Liver (tissue), 3 donors: ENCODE results near the gene C4orf33.

Experiments
- TAF1 ChIP-seq: conservative IDR thresholded peaks from 2 replicates; pipeline ENCODE4 v1.6.1; 2016; ENCODE audit warnings: antibody characterized with exemption, mild to moderate bottlenecking
- TF ChIP-seq, protein P1 (sequence below): fragments of 150-350 bp; IDR thresholded peaks from 2 replicates; pipeline ENCODE4 v1.5.1; 2017; ENCODE audit warnings: improper control_type of control experiment, low read depth, low read length; ENCODE audit not compliant: missing input control
- TF ChIP-seq, protein P2 (sequence below): IDR thresholded peaks from 2 replicates; pipeline ENCODE4 v1.6.1; 2016; ENCODE audit warnings: antibody characterized with exemption
- donor health status: healthy.
- donor health status: healthy.

DNA sequence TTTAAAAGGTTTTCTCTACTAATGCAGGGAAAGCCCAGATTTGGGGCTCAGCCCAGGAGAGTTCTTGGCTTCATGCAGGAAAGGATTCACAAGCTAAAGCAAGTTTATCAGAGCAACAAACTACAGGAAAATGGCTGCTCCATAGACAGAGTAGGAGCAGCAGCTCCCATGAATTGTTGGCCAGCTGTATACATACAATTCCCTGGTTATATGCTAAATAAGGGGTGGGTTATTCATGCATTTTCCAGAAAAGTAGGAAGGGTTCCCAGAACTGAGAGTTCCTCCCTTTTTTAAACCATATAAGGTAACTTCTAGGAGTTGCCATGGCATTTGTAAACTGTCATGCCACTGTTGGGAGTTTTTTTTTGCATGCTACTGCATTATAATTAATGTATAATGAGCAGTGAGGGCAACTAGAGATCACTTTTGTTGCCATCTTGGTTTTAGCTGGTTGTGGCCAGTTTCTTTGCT, 2.6 kb downstream of the C4orf33 start:
- TF ChIP-seq, protein P1, sequence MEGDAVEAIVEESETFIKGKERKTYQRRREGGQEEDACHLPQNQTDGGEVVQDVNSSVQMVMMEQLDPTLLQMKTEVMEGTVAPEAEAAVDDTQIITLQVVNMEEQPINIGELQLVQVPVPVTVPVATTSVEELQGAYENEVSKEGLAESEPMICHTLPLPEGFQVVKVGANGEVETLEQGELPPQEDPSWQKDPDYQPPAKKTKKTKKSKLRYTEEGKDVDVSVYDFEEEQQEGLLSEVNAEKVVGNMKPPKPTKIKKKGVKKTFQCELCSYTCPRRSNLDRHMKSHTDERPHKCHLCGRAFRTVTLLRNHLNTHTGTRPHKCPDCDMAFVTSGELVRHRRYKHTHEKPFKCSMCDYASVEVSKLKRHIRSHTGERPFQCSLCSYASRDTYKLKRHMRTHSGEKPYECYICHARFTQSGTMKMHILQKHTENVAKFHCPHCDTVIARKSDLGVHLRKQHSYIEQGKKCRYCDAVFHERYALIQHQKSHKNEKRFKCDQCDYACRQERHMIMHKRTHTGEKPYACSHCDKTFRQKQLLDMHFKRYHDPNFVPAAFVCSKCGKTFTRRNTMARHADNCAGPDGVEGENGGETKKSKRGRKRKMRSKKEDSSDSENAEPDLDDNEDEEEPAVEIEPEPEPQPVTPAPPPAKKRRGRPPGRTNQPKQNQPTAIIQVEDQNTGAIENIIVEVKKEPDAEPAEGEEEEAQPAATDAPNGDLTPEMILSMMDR, result no peak
- TF ChIP-seq TAF1, result no peak
- TF ChIP-seq, protein P2, sequence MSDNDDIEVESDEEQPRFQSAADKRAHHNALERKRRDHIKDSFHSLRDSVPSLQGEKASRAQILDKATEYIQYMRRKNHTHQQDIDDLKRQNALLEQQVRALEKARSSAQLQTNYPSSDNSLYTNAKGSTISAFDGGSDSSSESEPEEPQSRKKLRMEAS, result no peak
